ENCODE results near the gene TTC3.

The TTC3 gene

DNA sequence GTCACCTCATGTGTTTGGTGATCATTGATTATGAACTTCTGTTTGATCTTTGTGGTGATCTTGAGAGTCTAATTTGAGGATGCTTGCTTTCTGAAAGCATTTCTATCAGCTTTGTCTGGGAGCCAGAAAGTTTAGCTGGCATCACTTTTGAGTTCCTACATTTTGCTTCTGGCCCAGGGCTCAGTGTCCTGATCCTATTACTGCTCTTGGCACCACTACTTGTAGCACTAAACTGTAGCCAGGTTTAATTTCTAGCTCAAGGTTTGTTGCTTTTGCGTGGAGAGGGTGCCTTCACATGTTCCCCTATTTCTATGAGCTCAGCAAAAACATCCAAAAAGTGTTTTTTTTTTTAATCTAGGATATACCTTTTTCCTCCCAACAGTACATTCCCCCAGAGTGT, 9.3 kb downstream of the TTC3 start:
- DNase-seq (ENCODE audit: low spot score), result no peak
- TF ChIP-seq, protein P1, sequence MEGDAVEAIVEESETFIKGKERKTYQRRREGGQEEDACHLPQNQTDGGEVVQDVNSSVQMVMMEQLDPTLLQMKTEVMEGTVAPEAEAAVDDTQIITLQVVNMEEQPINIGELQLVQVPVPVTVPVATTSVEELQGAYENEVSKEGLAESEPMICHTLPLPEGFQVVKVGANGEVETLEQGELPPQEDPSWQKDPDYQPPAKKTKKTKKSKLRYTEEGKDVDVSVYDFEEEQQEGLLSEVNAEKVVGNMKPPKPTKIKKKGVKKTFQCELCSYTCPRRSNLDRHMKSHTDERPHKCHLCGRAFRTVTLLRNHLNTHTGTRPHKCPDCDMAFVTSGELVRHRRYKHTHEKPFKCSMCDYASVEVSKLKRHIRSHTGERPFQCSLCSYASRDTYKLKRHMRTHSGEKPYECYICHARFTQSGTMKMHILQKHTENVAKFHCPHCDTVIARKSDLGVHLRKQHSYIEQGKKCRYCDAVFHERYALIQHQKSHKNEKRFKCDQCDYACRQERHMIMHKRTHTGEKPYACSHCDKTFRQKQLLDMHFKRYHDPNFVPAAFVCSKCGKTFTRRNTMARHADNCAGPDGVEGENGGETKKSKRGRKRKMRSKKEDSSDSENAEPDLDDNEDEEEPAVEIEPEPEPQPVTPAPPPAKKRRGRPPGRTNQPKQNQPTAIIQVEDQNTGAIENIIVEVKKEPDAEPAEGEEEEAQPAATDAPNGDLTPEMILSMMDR (IDR thresholded peaks at IDR 0.05; ENCODE audit: extremely low read depth, missing control alignments), result no peak

DNA sequence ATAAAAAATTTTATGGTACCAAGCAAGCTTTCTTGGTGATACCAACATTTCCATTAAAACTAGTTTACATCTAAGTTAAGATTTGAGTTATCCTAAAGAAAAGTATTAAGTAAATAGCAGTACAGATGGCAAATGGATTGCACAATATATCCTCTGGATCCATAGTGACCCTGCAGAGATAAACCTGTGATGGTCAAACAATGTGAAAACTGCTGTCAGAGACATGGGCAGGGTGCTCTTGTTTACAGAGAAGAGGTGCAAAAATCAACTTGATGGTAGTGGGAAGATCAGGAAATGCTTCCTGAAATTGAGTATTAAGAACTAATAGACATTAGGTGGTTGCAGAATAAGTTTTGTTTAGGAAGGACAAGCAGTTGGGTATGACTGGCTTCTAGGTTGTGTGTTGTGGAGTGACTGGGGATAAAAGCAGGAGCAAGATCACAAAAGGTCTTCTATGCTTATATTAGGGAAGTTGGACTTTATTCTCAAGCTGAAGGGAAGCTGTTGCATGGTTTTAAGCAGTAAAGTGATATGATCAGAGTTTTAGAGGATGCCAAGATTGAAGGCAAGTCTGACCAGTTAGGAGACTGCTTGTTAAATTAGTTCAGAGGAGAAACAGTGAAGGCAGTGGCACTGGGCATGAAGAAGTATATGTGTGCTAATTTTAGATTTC, 9.9 kb downstream of the TTC3 start:
- DNase-seq (ENCODE audit: low spot score), result no peak
- TF ChIP-seq, protein P1 (IDR thresholded peaks at IDR 0.05; ENCODE audit: extremely low read depth, missing control alignments), result no peak

DNA sequence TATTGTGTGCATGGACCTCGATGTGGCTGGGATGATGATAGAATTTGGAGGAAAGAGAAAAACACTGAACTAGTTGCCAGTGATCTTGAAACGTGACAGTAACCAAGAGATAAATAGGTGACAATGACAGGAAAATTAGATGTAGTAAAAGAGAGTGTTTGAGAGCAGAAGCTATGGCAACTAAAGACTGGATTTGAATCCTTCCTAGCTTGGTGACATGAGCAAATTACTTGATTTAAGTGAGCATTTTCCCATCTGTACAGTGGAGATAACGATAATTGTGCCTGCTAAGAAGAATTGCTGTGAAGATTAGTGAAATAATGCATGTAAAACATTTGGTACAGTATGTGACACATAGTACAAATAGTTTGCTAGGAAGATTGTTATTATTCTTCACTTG, 12.7 kb downstream of the TTC3 start:
- DNase-seq (ENCODE audit: low spot score), result no peak
- TF ChIP-seq, protein P1 (IDR thresholded peaks at IDR 0.05; ENCODE audit: extremely low read depth, missing control alignments), result no peak

DNA sequence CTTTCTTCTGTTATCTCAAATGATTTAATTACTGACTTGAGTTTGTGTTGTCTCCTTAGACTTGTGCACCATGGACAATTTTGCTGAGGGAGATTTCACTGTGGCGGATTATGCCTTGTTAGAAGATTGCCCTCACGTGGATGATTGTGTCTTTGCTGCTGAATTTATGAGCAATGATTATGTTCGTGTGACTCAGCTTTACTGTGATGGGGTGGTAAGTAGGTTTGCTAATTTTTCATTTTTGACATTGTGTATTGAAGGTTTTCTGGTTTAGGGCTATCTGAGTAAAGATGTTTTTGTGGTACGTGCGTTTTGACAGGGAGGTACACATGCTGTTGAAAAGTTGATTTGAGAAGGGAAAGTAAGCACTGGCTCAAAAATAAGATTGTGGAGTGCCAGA, 14.1 kb downstream of the TTC3 start:
- TF ChIP-seq, protein P1 (IDR thresholded peaks at IDR 0.05; ENCODE audit: extremely low read depth, missing control alignments), result no peak
- no peak for DNase-seq (ENCODE audit: low spot score)

DNA sequence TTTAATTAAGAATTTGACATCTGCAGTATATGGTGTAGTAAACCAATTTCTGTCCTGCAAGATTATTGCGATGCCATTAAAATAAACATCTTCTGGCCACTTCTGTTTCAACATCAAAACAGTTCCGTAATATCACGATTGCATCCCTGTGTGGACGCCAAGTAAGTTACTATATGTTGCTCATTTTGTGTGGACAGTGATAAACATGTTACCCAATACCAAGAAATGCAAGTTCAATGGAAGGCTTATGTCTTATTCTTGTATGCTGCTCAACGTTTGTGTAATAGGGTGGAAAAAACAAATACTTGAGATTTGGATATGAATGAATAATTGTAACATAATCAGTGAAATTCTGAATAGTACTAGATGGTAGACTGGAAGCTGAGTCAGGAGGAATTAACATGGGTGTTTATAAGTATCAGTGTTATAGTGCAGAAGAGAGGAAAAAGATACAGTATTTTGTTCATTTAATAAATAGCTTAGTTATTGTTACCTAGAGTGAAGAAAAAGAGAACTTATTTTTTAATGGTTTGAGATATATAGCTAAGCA, 15.2 kb downstream of the TTC3 start:
- TF ChIP-seq, protein P1 (IDR thresholded peaks at IDR 0.05; ENCODE audit: extremely low read depth, missing control alignments), result no peak
- DNase-seq (ENCODE audit: low spot score), result no peak

DNA sequence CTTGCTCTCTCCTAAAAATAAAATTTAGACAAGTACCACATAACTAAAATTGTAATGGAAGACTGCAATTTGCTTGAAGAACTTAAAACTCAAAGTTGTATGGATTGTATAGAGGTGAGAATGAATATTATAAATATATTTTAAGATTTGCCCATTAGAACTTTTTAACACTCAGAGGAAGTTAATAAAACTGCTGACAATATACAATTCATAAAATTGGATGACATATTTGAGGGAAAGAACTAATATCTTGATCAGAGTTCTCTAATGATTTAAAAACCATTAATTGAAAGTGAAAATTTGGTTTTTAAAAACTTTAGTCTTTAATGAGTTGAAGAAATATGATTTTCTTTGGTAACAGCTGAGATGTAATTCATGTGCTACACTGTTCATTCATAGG, 20.9 kb downstream of the TTC3 start:
- TF ChIP-seq, protein P1 (IDR thresholded peaks at IDR 0.05; ENCODE audit: extremely low read depth, missing control alignments), result no peak
- no peak for DNase-seq (ENCODE audit: low spot score)

DNA sequence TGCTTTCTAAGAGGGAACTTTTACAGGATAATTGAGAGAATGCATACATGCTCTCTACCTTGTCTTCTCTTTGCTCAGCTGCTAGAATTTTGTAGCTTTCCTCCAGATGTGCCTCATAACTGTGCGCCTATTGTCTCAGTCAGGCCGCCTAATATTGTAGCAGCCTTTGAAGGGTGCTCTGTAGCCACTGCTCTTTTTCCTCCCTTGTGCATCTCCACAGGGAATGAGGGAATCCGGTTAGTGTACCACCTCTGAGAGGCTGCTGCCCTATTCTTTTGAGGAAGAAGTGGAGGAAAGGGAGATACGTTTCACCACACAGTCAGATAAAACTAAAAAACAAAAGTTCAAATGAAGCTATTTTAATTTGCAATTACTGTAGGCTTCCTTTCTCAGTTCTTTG, 22.8 kb downstream of the TTC3 start:
- no peak for DNase-seq (ENCODE audit: low spot score)
- TF ChIP-seq, protein P1 (IDR thresholded peaks at IDR 0.05; ENCODE audit: extremely low read depth, missing control alignments), result no peak

All from GM20000 (cell line).